Renal cortical epithelial cell (primary cell): Measurements from ENCODE around the gene CKMT2. TPM values are rescaled to one million over a fixed set of nuclear protein-coding genes. Genes with fewer than 3 reads are reported as not detected.

Source experiments
- DNase-seq: peaks from one replicate; pipeline ENCODE4 v3.0.0-alpha.2; 2011; ENCODE audit warnings: low read depth
- total RNA-seq: library from RNA; depleted of rRNA; stranded (reverse); fragments of >200 nt; gene quantifications from 2 replicates; pipeline ENCODE4 v1.2.3, GENCODE V29; 2014

The CKMT2 gene
- total RNA-seq, 1 donor from 2014 or later, result 1.4 TPM

DNA sequence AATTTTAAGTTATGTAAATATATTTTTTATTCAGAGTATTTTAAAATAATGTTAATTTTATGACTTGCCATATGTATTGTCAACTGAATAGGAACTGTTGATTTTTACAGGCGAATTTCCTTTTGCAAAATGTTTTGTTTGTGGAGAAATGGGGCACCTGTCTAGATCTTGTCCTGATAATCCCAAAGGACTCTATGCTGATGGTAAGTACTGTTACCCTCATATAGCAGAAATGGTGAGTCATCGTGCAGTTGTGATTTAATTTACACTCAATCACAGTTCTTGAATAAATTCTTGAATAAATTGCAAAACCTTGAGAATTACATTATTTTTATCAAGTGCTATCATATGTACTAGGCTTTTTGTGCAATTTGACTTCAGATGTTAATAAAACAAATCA lies 75.7 kb downstream of the CKMT2 start:
- no peak for DNase-seq

- peak; percentile 71 for DNase-seq
Observed at GRCh38 chr5:81310402-81311063, 77.4 kb downstream of the CKMT2 start.

GRCh38 chr5:81313278-81313677 lies 80.2 kb downstream of the CKMT2 start:
- DNase-seq, result no peak

DNA sequence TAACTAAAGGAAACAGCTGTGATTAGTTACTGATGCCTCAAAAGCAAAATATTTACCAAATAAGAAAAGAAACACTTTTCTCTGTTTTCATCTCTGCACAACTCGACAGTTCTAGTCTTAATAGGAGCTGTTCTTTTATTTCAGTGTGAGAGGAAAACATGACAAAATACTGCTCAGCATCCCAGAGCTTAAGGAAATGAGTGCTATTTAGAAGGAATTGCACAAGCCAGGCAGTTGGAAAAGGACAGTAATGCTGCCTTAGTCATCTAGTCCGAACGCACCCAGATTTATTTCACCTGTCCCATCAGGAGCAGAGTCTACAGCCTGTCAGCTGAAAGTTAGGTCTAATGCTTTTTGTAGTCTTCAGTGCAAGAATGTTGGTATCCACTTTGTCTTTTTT lies 80.6 kb downstream of the CKMT2 start:
- DNase-seq, result no peak

DNA sequence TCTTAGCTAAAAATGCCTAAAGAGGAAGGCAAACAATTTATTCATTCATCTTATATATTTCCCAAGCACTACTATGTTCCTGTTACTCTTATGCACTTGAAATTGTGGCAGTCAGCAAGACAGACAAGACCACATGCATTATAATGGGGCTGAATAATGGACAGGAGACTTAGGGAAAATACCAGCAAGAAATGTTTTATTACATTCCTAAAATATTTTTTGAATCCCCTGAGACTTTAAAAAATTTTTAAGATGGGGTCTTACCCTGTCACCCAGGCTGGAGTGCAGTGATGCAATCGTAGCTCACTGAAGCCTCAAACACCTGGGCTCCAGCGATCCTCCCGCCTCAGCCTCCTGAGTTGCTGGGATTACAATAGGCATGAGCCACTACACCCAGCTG lies 81.5 kb downstream of the CKMT2 start:
- no peak for DNase-seq

DNA sequence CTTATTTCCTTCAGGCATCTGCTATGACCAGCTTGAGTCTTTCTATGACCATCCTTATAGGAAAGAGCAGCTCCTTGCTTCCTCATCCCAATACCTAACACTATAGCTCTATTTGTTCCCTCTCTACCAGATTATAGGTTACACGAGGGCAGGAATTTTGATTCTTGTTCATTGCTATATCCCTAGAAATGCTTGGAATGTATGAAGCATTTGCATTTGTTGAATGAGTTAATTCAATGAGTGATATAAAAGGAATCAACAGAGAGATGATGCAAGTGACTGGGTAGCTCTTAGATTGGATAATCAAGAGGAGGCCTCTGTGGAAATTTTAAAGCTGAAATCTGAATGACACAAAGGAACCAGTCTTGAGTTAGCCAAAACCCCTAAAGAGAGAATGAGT lies 82.2 kb downstream of the CKMT2 start:
- DNase-seq, result peak; percentile 77

DNA sequence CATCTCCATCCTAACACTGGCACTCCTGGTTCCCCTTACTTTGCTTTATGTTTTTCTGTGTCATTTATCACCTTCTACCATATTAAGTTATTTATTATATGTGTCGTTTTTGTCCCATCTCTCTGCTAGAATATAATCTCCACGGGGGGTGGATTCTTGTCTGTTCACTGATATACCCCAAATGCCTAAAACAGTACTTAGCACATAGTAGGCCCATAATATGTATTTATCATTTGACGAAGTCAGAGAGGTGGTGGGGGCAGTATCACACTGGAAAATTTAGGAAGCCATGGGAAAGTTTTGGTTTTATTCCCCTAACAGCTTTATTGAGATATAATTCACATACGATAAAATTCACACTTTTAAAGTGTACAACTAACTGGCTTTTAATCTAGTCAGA lies 82.7 kb downstream of the CKMT2 start:
- DNase-seq, result no peak

Other genes starting within 250 kb of the CKMT2 start
- gene ZCCHC9, start 68.3 kb downstream of the CKMT2 start, total RNA-seq, result 26.0 and 32.1 TPM in 2 replicates
- 0.10 TPM in 1 of 2 replicates, not detected in the other for gene ACOT12, start 160.8 kb downstream of the CKMT2 start, total RNA-seq